CD4-positive, alpha-beta T cell (primary cell): ENCODE results near the gene F10. TPM values are rescaled to one million over a fixed set of nuclear protein-coding genes. Genes with fewer than 3 reads are reported as not detected.

ENCODE experiments used
- ATAC-seq: fragments of 200-7000 bp; cut with Tn5 transposase; one replicate; pipeline ENCODE4 v1.10.0; 2022; ENCODE audit warnings: mild to moderate bottlenecking; ENCODE audit not compliant: poor library complexity
- CTCF ChIA-PET: fragments of 350-600 bp; sonication (Branson Sonifier 250); formaldehyde crosslinking; loops from one replicate; lab custom pipeline; 2021; ENCODE audit warnings: antibody characterized with exemption, inconsistent platforms; lab: Charles Lee
- POLR2A ChIA-PET: fragments of 350-600 bp; sonication (Branson Sonifier 250); formaldehyde crosslinking; loops from one replicate; lab custom pipeline; 2021; ENCODE audit warnings: antibody characterized with exemption, inconsistent platforms; lab: Charles Lee
- DNase-seq, 14 experiments: peaks; one replicate each; pipeline ENCODE4 v3.0.0-alpha.2; 2013 to 2020; ENCODE audit warnings: mixed read lengths in 2 of 14
- H3K27ac ChIP-seq, 2 donors: one replicate each; pipeline versions ENCODE4 v1.5.1 to v1.7.0; 2013; ENCODE audit warnings: low read length in 2 of 2, low read depth in 1 of 2, mild to moderate bottlenecking in 1 of 2
- H3K27me3 ChIP-seq, 2 experiments: 1 replicate in 1 of 2; 2 replicates in 1 of 2; pipeline versions ENCODE4 v1.6.1 to v1.7.0; 2013; ENCODE audit warnings: low read length in 2 of 2, control low read depth in 1 of 2, mild to moderate bottlenecking in 1 of 2, moderate library complexity in 1 of 2; ENCODE audit not compliant: insufficient read depth in 2 of 2, control insufficient read depth in 1 of 2
- H3K36me3 ChIP-seq: one replicate; pipeline ENCODE4 v1.6.1; 2013; ENCODE audit warnings: low read length, control low read depth; ENCODE audit not compliant: insufficient read depth
- H3K4me1 ChIP-seq: one replicate; pipeline ENCODE4 v1.6.1; 2013; ENCODE audit warnings: low read length, control low read depth; ENCODE audit not compliant: insufficient read depth
- H3K4me3 ChIP-seq: one replicate; pipeline ENCODE4 v1.5.1; 2013; ENCODE audit warnings: mild to moderate bottlenecking, low read length, moderate library complexity
- H3K9me3 ChIP-seq, 2 experiments: 1 replicate in 1 of 2; 2 replicates in 1 of 2; pipeline versions ENCODE4 v1.6.1 to v1.7.0; 2013; ENCODE audit warnings: low read length in 2 of 2, mild to moderate bottlenecking in 2 of 2, control low read depth in 1 of 2, moderate library complexity in 1 of 2; ENCODE audit not compliant: control insufficient read depth in 1 of 2, insufficient read depth in 1 of 2
- H3K27ac Mint-ChIP-seq: one replicate; pipeline ENCODE4 v1.8.0; 2020; ENCODE audit warnings: mixed read lengths
- H3K27me3 Mint-ChIP-seq: one replicate; pipeline ENCODE4 v1.8.0; 2021; ENCODE audit warnings: mixed read lengths
- H3K36me3 Mint-ChIP-seq: one replicate; pipeline ENCODE4 v1.8.0; 2021; ENCODE audit warnings: low read depth, mixed read lengths
- H3K4me1 Mint-ChIP-seq: one replicate; pipeline ENCODE4 v1.8.0; 2021; ENCODE audit warnings: low read depth, mixed read lengths
- H3K4me3 Mint-ChIP-seq: one replicate; pipeline ENCODE4 v1.8.0; 2020; ENCODE audit warnings: mild to moderate bottlenecking, mixed read lengths
- H3K9me3 Mint-ChIP-seq: one replicate; pipeline ENCODE4 v1.8.0; 2020; ENCODE audit warnings: mixed read lengths
- CTCF ChIP-seq: fragments of 200-600 bp; IDR thresholded peaks from one replicate; pipeline ENCODE4 v1.8.0; 2022; ENCODE audit warnings: antibody characterized with exemption, mild to moderate bottlenecking
- intact Hi-C, 2 experiments: fragments of 100-400 bp; cut with DNase I in 1 of 2; cut with micrococcal nuclease in 1 of 2; formaldehyde crosslinking; loops; one replicate each; pipeline versions ENCODE4 v1.15.1 to v1.9.0; 2023 to 2025; cut with DNase I, micrococcal nuclease
- total RNA-seq, 174 experiments: library from RNA in 2 of 174; stranded (reverse) in 2 of 174; gene quantifications; one replicate each; pipeline ENCODE4 v1.2.3 and lab custom pipeline; 2021 to 2026

F10 gene
- total RNA-seq, 2 experiments from 2014 or later: not detected

GRCh38 chr13:113091891-113092775 is 30.5 kb upstream of the F10 start:
- DNase-seq (no peak), ATAC-seq (no peak)
- H3K27ac ChIP-seq: no peak overlapping the region
- TF ChIP-seq CTCF: no peak
- H3K4me3 ChIP-seq: no peak overlapping the region
- no peak overlapping the region for H3K27ac Mint-ChIP-seq
- no peaks in the 10 kb centered on the region for H3K27me3 Mint-ChIP-seq
- no peaks in the 10 kb centered on the region for H3K4me1 Mint-ChIP-seq
- POLR2A ChIA-PET: no interaction called here
- no peaks in the 10 kb centered on the region for H3K9me3 ChIP-seq
- no peaks in the 10 kb centered on the region for H3K4me1 ChIP-seq
- intact Hi-C loops: no loop called here
- no peaks in the 10 kb centered on the region for H3K27me3 ChIP-seq
- H3K9me3 Mint-ChIP-seq: no peaks in the 10 kb centered on the region
- H3K4me3 Mint-ChIP-seq: no peak overlapping the region
- peaks cover 8% of the 10 kb centered on the region for H3K36me3 Mint-ChIP-seq
- H3K36me3 ChIP-seq: peaks cover 2% of the 10 kb centered on the region
- CTCF ChIA-PET: no interaction called here

GRCh38 chr13:113092776-113093579 is 29.6 kb upstream of the F10 start:
- no peak for DNase-seq
- Mint-ChIP-seq H3K9me3 (no peaks in the 10 kb centered on the region), H3K4me3 (no peak overlapping the region), H3K4me1 (no peaks in the 10 kb centered on the region), H3K36me3 (no peaks in the 10 kb centered on the region), H3K27ac (no peak overlapping the region), H3K27me3 (no peaks in the 10 kb centered on the region)
- no peak for TF ChIP-seq CTCF
- no peaks in the 10 kb centered on the region for H3K4me1 ChIP-seq
- no peak for ATAC-seq
- ChIA-PET CTCF (no interaction called here), POLR2A (no interaction called here)
- intact Hi-C loops: no loop called here
- H3K27me3 ChIP-seq: no peaks in the 10 kb centered on the region
- H3K4me3 ChIP-seq: no peak overlapping the region
- H3K27ac ChIP-seq: no peak overlapping the region
- peaks cover 1% of the 10 kb centered on the region for H3K36me3 ChIP-seq
- H3K9me3 ChIP-seq: no peaks in the 10 kb centered on the region

- ATAC-seq (no peak), DNase-seq (no peak)
- H3K27me3 Mint-ChIP-seq: no peaks in the 10 kb centered on the region
- Histone ChIP-seq H3K9me3 (no peaks in the 10 kb centered on the region), H3K27me3 (no peaks in the 10 kb centered on the region), H3K4me3 (no peak overlapping the region), H3K36me3 (no peaks in the 10 kb centered on the region), H3K27ac (no peak overlapping the region), H3K4me1 (no peaks in the 10 kb centered on the region)
- ChIA-PET CTCF (no interaction called here), POLR2A (no interaction called here)
- H3K9me3 Mint-ChIP-seq: no peaks in the 10 kb centered on the region
- H3K4me1 Mint-ChIP-seq: no peaks in the 10 kb centered on the region
- no peak overlapping the region for H3K4me3 Mint-ChIP-seq
- H3K27ac Mint-ChIP-seq: no peak overlapping the region
- intact Hi-C loops: no loop called here
- no peaks in the 10 kb centered on the region for H3K36me3 Mint-ChIP-seq
- TF ChIP-seq CTCF: no peak
These were observed 28.8 kb upstream of the F10 start for GRCh38 chr13:113093580-113094409.
